HepG2 (cell line): ENCODE data around the gene HOXD4. TPM values are rescaled to one million over a fixed set of nuclear protein-coding genes. Genes with fewer than 3 reads are reported as not detected.

Experiments
- ADNP ChIP-seq: sonication (generic); formaldehyde crosslinking; IDR thresholded peaks from 2 replicates; pipeline ENCODE4 v1.4.0; 2020; ENCODE audit warnings: missing genetic modification reagents
- ASH2L ChIP-seq: fragments of 300-600, 200-600 bp; sonication (generic); IDR thresholded peaks from 2 replicates; pipeline ENCODE4 v1.7.0; 2017; ENCODE audit warnings: low read depth, mild to moderate bottlenecking, moderate library complexity, mixed read lengths, low read length; ENCODE audit not compliant: insufficient read length
- BCL3 ChIP-seq: sonication (generic); formaldehyde crosslinking; IDR thresholded peaks from 2 replicates; pipeline ENCODE4 v1.5.1; 2020; ENCODE audit warnings: mild to moderate bottlenecking, missing genetic modification reagents, moderate library complexity
- CSRNP1 ChIP-seq: sonication (generic); formaldehyde crosslinking; IDR thresholded peaks from 2 replicates; pipeline ENCODE4 v1.8.1; 2023; ENCODE audit warnings: mild to moderate bottlenecking, missing genetic modification reagents
- DBP ChIP-seq: sonication (generic); formaldehyde crosslinking; IDR thresholded peaks from 2 replicates; pipeline ENCODE4 v1.4.0; 2020; ENCODE audit warnings: missing genetic modification reagents; ENCODE audit errors: not compliant biosample characterization
- KLF13 ChIP-seq: sonication (generic); formaldehyde crosslinking; IDR thresholded peaks from 2 replicates; pipeline ENCODE4 v1.4.0; 2020; ENCODE audit warnings: mild to moderate bottlenecking, missing genetic modification reagents
- MAZ ChIP-seq, 2 experiments: sonication (generic) in 1 of 2; formaldehyde crosslinking in 1 of 2; IDR thresholded peaks; 2 replicates each; pipeline versions ENCODE4 v1.5.0 to v1.6.1; 2012 to 2020; ENCODE audit warnings: low read depth in 2 of 2, mild to moderate bottlenecking in 2 of 2, borderline replicate concordance in 1 of 2, improper control_type of control experiment in 1 of 2, low read length in 1 of 2, missing genetic modification reagents in 1 of 2, moderate library complexity in 1 of 2
- MLXIP ChIP-seq: sonication (generic); formaldehyde crosslinking; IDR thresholded peaks from 2 replicates; pipeline ENCODE4 v1.9.0; 2021; ENCODE audit warnings: missing genetic modification reagents, borderline replicate concordance
- NR1H2 ChIP-seq: sonication (generic); formaldehyde crosslinking; IDR thresholded peaks from 2 replicates; pipeline ENCODE4 v1.8.1; 2022; ENCODE audit warnings: low read depth, missing genetic modification reagents, borderline replicate concordance
- RARG ChIP-seq: sonication (generic); formaldehyde crosslinking; IDR thresholded peaks from 2 replicates; pipeline ENCODE4 v1.4.0; 2020; ENCODE audit warnings: low read depth, mild to moderate bottlenecking, missing genetic modification reagents
- RBFOX2 ChIP-seq: fragments of 200-400 bp; formaldehyde crosslinking; IDR thresholded peaks from 2 replicates; pipeline ENCODE4 v1.6.1; 2017; ENCODE audit warnings: low read depth, mild to moderate bottlenecking, low read length
- SIN3A ChIP-seq: IDR thresholded peaks from 2 replicates; pipeline ENCODE4 v1.6.1; 2011; ENCODE audit warnings: low read depth, mild to moderate bottlenecking, control low read depth, low read length, borderline replicate concordance
- SIN3B ChIP-seq: fragments of 150-350 bp; IDR thresholded peaks from 2 replicates; pipeline ENCODE4 v1.6.1; 2014; ENCODE audit warnings: low read length
- SMAD9 ChIP-seq: sonication (generic); formaldehyde crosslinking; IDR thresholded peaks from 2 replicates; pipeline ENCODE4 v1.5.1; 2020; ENCODE audit warnings: mild to moderate bottlenecking, missing genetic modification reagents
- SPEN ChIP-seq: sonication (generic); formaldehyde crosslinking; IDR thresholded peaks from 2 replicates; pipeline ENCODE4 v1.5.1; 2020; ENCODE audit warnings: low read depth, mild to moderate bottlenecking, missing genetic modification reagents
- ZNF44 ChIP-seq: sonication (generic); formaldehyde crosslinking; IDR thresholded peaks from 2 replicates; pipeline ENCODE4 v1.5.1; 2020; ENCODE audit warnings: mild to moderate bottlenecking, missing genetic modification reagents
- ZNF441 ChIP-seq: sonication (generic); formaldehyde crosslinking; IDR thresholded peaks from 2 replicates; pipeline ENCODE4 v1.7.0; 2021; ENCODE audit warnings: missing genetic modification reagents, borderline replicate concordance
- ZNF660 ChIP-seq: sonication (generic); formaldehyde crosslinking; IDR thresholded peaks from 2 replicates; pipeline ENCODE4 v1.5.1; 2020; ENCODE audit warnings: mild to moderate bottlenecking, low read depth, missing genetic modification reagents, borderline replicate concordance
- ZNF800 ChIP-seq: sonication (generic); formaldehyde crosslinking; IDR thresholded peaks from 2 replicates; pipeline ENCODE4 v1.4.0; 2020; ENCODE audit warnings: missing genetic modification reagents
- polyA plus RNA-seq, 8 experiments: library from polyadenylated mRNA; depleted of rRNA in 3 of 8; stranded (reverse) in 7 of 8; unstranded in 1 of 8; fragments of >200 nt; fragmentation: Illumina TruSeq in 4 of 8; extraction: Trizol in 4 of 8; gene quantifications; 2 replicates each; pipeline versions ENCODE4 v1.2.1 to v1.2.3, GENCODE V29; 2011 to 2016; ENCODE audit warnings: low read depth in 4 of 8, missing spikeins in 1 of 8, mixed read lengths in 1 of 8; ENCODE audit not compliant: insufficient read depth in 1 of 8
- total RNA-seq, 5 experiments: library from RNA; depleted of rRNA; stranded (reverse); fragments of >200 nt; fragmentation: Illumina TruSeq; extraction: Trizol; gene quantifications; 2 replicates each; pipeline ENCODE4 v1.2.3, GENCODE V29; 2016; ENCODE audit warnings: low read depth in 1 of 5

HOXD4 gene
- total and polyA plus RNA-seq, 2 of the 13 experiments (the other 11 are each of a cell fraction or from before 2014, with no cell fraction given) = not detected

GRCh38 chr2:176187899-176188773 is 36.8 kb downstream of the HOXD4 start, which contains the start of gene HOXD1 (continued):
- 0 out of 2 replicates have a peak, but pooled peaks have one; percentile 6 for TF ChIP-seq ZNF800 (CRISPR knock-in tag)
- no peak for TF ChIP-seq ZNF44 (CRISPR knock-in tag)
- no peak for TF ChIP-seq SPEN
- peak; percentile 39 for TF ChIP-seq BCL3 (CRISPR knock-in tag)
- TF ChIP-seq KLF13 = no peak
- no peak for TF ChIP-seq SIN3B
- TF ChIP-seq ZNF441 (CRISPR knock-in tag) = no peak
- no peak for TF ChIP-seq CSRNP1 (CRISPR knock-in tag)
- 0 out of 2 replicates have a peak, but pooled peaks have one; percentile 27 for TF ChIP-seq NR1H2
- no peak for TF ChIP-seq ADNP (CRISPR knock-in tag)
- peak; percentile 59; the same call in 1 of the 2 replicates for TF ChIP-seq SIN3A
- no peak for TF ChIP-seq SMAD9 (CRISPR knock-in tag)
- peak; percentile 92 for TF ChIP-seq RBFOX2
- no peak for TF ChIP-seq DBP (CRISPR knock-in tag)
- no peak for TF ChIP-seq MAZ (IDR thresholded peaks at IDR 0.05; ENCODE audit: borderline replicate concordance, low read depth, low read length)
- TF ChIP-seq MAZ (CRISPR knock-in tag; IDR thresholded peaks at IDR 0.05; ENCODE audit: low read depth) = peak; percentile 67
- TF ChIP-seq ZNF660 (CRISPR knock-in tag) = no peak
- no peak for TF ChIP-seq RARG (CRISPR knock-in tag)
- peak; percentile 79 for TF ChIP-seq ASH2L
- peak; percentile 54; the same call in 1 of the 2 replicates for TF ChIP-seq MLXIP (CRISPR knock-in tag)
